ENCODE data around the gene CMSS1. TPM values are rescaled to one million over a fixed set of nuclear protein-coding genes. Genes with fewer than 3 reads are reported as not detected.

Gene CMSS1
- total and polyA plus RNA-seq, 2 donors (not counting 1 experiment from before 2014, with no cell fraction given) = 7.3 to 22.8 TPM

DNA sequence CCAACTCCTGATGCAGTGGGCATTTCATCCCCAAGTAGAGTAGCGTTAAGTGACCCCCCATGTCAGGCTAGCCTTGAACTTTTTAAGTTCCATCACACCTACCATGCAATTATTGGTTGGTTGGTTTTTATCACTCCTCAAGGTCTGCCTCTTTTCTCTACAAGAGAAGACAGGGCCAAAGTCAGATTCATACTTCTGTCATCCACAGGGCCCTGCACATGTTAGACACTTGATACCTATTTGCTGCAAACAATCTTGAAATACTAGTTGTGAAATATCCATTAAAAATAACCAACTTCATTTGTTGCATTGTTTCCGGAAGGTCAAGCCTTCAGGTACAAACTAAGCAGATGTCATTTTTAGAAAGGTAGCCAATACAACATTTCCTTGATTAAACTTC is 1.2 kb downstream of the CMSS1 start:
- H3K27ac Mint-ChIP-seq = peak overlapping the region; percentile 100
- CTCF ChIA-PET = interaction anchor here (0.5 to 1.9 kb wide), 4 partner anchors 13 to 767 kb away, joined by 3 to 16 read pairs (median 4); partner anchors contain the start of genes NIT2 and TBC1D23
- no peak for TF ChIP-seq EZH2 (IDR thresholded peaks at IDR 0.05; ENCODE audit: borderline replicate concordance, insufficient read depth, low read depth, low read length, poor library complexity, severe bottlenecking)
- TF ChIP-seq, protein P1, sequence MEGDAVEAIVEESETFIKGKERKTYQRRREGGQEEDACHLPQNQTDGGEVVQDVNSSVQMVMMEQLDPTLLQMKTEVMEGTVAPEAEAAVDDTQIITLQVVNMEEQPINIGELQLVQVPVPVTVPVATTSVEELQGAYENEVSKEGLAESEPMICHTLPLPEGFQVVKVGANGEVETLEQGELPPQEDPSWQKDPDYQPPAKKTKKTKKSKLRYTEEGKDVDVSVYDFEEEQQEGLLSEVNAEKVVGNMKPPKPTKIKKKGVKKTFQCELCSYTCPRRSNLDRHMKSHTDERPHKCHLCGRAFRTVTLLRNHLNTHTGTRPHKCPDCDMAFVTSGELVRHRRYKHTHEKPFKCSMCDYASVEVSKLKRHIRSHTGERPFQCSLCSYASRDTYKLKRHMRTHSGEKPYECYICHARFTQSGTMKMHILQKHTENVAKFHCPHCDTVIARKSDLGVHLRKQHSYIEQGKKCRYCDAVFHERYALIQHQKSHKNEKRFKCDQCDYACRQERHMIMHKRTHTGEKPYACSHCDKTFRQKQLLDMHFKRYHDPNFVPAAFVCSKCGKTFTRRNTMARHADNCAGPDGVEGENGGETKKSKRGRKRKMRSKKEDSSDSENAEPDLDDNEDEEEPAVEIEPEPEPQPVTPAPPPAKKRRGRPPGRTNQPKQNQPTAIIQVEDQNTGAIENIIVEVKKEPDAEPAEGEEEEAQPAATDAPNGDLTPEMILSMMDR (IDR thresholded peaks at IDR 0.05) = no peak
- Histone ChIP-seq H3K9ac (ENCODE audit: low read length) (peak overlapping the region; percentile 85), H2AFZ (ENCODE audit: insufficient read depth, low read depth, low read length, poor library complexity, severe bottlenecking) (no peak overlapping the region), H3K9me3 (ENCODE audit: control extremely low read depth in 1 of 3, control insufficient read depth in 2 of 3, insufficient read depth in 1 of 3, low read length in 2 of 3) (no peaks in the 10 kb centered on the region), H3K4me3 (ENCODE audit: control extremely low read depth in 1 of 5, extremely low read depth in 1 of 5, insufficient read depth in 1 of 5, low read depth in 2 of 5, low read length in 4 of 5) (peak overlapping the region in 1 of 5 experiments; percentile 92), H4K20me1 (ENCODE audit: control insufficient read depth, insufficient read depth, low read length, poor library complexity, severe bottlenecking) (no peaks in the 10 kb centered on the region), H3K27me3 (replicated peaks in 1 of 4; ENCODE audit: control extremely low read depth in 1 of 4, control insufficient read depth in 3 of 4, insufficient read depth in 4 of 4, low read length in 3 of 4) (no peaks in the 10 kb centered on the region), H3K36me3 (replicated peaks in 1 of 2; ENCODE audit: control extremely low read depth in 1 of 2, control insufficient read depth in 1 of 2, extremely low read depth in 1 of 2, insufficient read depth in 2 of 2, low read length in 1 of 2) (no peaks in the 10 kb centered on the region), H3K4me1 (ENCODE audit: control insufficient read depth in 2 of 2, insufficient read depth in 2 of 2, low read length in 2 of 2) (peaks cover 16 to 17% of the 10 kb centered on the region in 2 donors), H3K79me2 (ENCODE audit: control insufficient read depth, insufficient read depth, low read length) (peaks cover 39% of the 10 kb centered on the region), H3K27ac (ENCODE audit: low read length in 2 of 2) (peak overlapping the region in 1 of 2 donors; percentile 91), H3K4me2 (replicated peaks; ENCODE audit: low read depth, low read length, poor library complexity, severe bottlenecking) (peak overlapping the region; percentile 70)
- peaks cover 41% of the 10 kb centered on the region for H3K4me1 Mint-ChIP-seq
- no peaks in the 10 kb centered on the region for H3K27me3 Mint-ChIP-seq
- DNase-seq (no peak), ATAC-seq (ENCODE audit: low read depth) (no peak)
- WGBS (ENCODE audit: insufficient coverage) = 100% methylated on average over 1 of the region's 2 CpGs
- POLR2A ChIA-PET = interaction anchor here (1.4 kb wide), 1 partner anchor 442 kb away, joined by 8 read pairs; the partner anchor contains the start of gene TBC1D23
- H3K9me3 Mint-ChIP-seq (ENCODE audit: insufficient read depth) = no peaks in the 10 kb centered on the region
- peak overlapping the region; percentile 99 for H3K4me3 Mint-ChIP-seq
- intact Hi-C loops (cut with micrococcal nuclease) = loop anchor here (5.0 to 10.0 kb wide), 4 partner anchors 228 to 1753 kb away; partner anchors contain the start of genes CLDND1, CPOX and PCNP

All from B cell (primary cell).